Measurements from ENCODE around the gene ENDOV. TPM values are rescaled to one million over a fixed set of nuclear protein-coding genes. Genes with fewer than 3 reads are reported as not detected.

ENDOV gene
- total RNA-seq, 1 donor from 2014 or later, result 40.7 TPM

- no peak for DNase-seq (ENCODE audit: low spot score)
- peaks cover 4% of the 10 kb centered on the region for H3K27me3 Mint-ChIP-seq (ENCODE audit: unreplicated experiment)
- no peak overlapping the region for H3K4me3 Mint-ChIP-seq (ENCODE audit: unreplicated experiment)
- no peak overlapping the region for H3K27ac Mint-ChIP-seq (ENCODE audit: unreplicated experiment)
- H3K9me3 Mint-ChIP-seq (ENCODE audit: unreplicated experiment), result no peaks in the 10 kb centered on the region
- TF ChIP-seq, protein P1, sequence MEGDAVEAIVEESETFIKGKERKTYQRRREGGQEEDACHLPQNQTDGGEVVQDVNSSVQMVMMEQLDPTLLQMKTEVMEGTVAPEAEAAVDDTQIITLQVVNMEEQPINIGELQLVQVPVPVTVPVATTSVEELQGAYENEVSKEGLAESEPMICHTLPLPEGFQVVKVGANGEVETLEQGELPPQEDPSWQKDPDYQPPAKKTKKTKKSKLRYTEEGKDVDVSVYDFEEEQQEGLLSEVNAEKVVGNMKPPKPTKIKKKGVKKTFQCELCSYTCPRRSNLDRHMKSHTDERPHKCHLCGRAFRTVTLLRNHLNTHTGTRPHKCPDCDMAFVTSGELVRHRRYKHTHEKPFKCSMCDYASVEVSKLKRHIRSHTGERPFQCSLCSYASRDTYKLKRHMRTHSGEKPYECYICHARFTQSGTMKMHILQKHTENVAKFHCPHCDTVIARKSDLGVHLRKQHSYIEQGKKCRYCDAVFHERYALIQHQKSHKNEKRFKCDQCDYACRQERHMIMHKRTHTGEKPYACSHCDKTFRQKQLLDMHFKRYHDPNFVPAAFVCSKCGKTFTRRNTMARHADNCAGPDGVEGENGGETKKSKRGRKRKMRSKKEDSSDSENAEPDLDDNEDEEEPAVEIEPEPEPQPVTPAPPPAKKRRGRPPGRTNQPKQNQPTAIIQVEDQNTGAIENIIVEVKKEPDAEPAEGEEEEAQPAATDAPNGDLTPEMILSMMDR (IDR thresholded peaks at IDR 0.05; ENCODE audit: unreplicated experiment), result no peak
- no peaks in the 10 kb centered on the region for H3K4me1 Mint-ChIP-seq (ENCODE audit: unreplicated experiment)
- H3K36me3 Mint-ChIP-seq (ENCODE audit: low read depth, unreplicated experiment), result no peaks in the 10 kb centered on the region
These were observed 31.9 kb downstream of the ENDOV start for GRCh38 chr17:80446645-80447405.

DNA sequence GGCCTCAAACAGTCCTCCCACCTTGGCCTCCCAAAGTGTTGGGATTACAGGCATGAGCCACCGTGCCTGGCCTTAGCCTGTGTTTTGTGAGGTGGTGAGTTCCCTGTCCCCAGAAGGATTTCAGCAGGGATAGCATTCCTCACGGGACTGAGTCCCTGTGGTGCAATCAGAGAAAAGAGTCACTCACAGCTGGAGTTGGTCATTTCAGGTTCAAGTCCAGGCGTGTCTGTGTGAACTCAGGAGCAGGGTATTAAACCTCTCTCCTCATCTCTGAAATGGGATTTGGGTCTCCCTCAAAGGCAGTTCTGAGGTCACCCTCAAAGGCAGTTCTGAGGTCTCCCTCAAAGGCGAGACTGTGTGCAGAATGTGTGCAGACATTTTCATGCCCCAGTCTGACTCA, 32.8 kb downstream of the ENDOV start:
- H3K4me3 Mint-ChIP-seq (ENCODE audit: unreplicated experiment), result no peak overlapping the region
- H3K9me3 Mint-ChIP-seq (ENCODE audit: unreplicated experiment), result no peaks in the 10 kb centered on the region
- no peak for DNase-seq (ENCODE audit: low spot score)
- TF ChIP-seq, protein P1 (IDR thresholded peaks at IDR 0.05; ENCODE audit: unreplicated experiment), result no peak
- no peak overlapping the region for H3K27ac Mint-ChIP-seq (ENCODE audit: unreplicated experiment)
- peaks cover 2% of the 10 kb centered on the region for H3K27me3 Mint-ChIP-seq (ENCODE audit: unreplicated experiment)
- no peaks in the 10 kb centered on the region for H3K4me1 Mint-ChIP-seq (ENCODE audit: unreplicated experiment)
- no peaks in the 10 kb centered on the region for H3K36me3 Mint-ChIP-seq (ENCODE audit: low read depth, unreplicated experiment)

DNA sequence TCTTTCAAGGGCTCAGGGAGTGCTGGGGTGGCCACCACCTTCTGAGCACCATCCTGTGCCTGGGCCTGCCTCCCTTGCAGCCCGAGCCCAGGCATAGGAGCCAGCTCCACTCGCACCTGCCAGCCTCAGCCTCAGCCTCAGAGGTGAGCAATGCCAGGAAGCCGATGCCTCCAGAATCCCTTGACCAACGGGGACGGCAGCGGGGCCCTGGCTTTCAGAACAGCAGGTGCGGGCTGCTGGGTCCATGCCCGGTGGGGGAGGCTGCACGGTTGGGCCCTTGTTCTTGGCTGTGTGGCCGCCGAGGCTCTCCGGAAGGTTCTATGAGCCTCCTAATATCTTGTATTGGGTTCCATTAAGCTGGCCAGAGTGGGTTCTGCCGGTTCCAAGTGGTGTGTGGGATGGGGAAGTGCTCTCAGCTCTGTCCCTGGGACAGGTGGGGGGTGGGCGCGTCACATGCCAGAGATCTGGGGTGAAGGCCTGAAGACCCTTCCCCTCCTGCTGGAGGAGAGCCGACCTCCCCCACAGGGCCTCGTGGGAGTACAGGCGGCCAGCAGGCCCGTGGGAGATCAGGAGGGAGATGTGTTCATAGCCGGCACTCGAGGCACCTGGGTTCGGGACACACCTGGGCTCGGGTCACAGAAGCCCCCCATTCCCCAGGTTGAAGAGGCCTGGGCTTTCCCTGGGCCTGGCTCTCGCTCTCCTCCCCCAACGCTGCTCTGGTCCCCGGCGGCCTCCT, 34.4 kb downstream of the ENDOV start:
- Mint-ChIP-seq H3K36me3 (ENCODE audit: low read depth, unreplicated experiment) (no peaks in the 10 kb centered on the region), H3K27me3 (ENCODE audit: unreplicated experiment) (peaks cover 4% of the 10 kb centered on the region), H3K9me3 (ENCODE audit: unreplicated experiment) (no peaks in the 10 kb centered on the region), H3K27ac (ENCODE audit: unreplicated experiment) (no peak overlapping the region), H3K4me3 (ENCODE audit: unreplicated experiment) (no peak overlapping the region), H3K4me1 (ENCODE audit: unreplicated experiment) (peaks cover 9% of the 10 kb centered on the region)
- no peak for DNase-seq (ENCODE audit: low spot score)
- TF ChIP-seq, protein P1 (IDR thresholded peaks at IDR 0.05; ENCODE audit: unreplicated experiment), result no peak

GRCh38 chr17:80449930-80450576, 35.1 kb downstream of the ENDOV start:
- H3K4me3 Mint-ChIP-seq (ENCODE audit: unreplicated experiment), result no peak overlapping the region
- peaks cover 4% of the 10 kb centered on the region for H3K27me3 Mint-ChIP-seq (ENCODE audit: unreplicated experiment)
- H3K9me3 Mint-ChIP-seq (ENCODE audit: unreplicated experiment), result no peaks in the 10 kb centered on the region
- TF ChIP-seq, protein P1 (IDR thresholded peaks at IDR 0.05; ENCODE audit: unreplicated experiment), result no peak
- no peaks in the 10 kb centered on the region for H3K36me3 Mint-ChIP-seq (ENCODE audit: low read depth, unreplicated experiment)
- no peak for DNase-seq (ENCODE audit: low spot score)
- peaks cover 9% of the 10 kb centered on the region for H3K4me1 Mint-ChIP-seq (ENCODE audit: unreplicated experiment)
- no peak overlapping the region for H3K27ac Mint-ChIP-seq (ENCODE audit: unreplicated experiment)

Measured in endothelial cell (in vitro differentiated cells).